ENCODE results near the gene CD3G. TPM values are rescaled to one million over a fixed set of nuclear protein-coding genes. Genes with fewer than 3 reads are reported as not detected.

The CD3G gene
- total RNA-seq, 6 donors from 2014 or later = 1.00 to 5.5 (median 1.9) TPM; not detected in 1

DNA sequence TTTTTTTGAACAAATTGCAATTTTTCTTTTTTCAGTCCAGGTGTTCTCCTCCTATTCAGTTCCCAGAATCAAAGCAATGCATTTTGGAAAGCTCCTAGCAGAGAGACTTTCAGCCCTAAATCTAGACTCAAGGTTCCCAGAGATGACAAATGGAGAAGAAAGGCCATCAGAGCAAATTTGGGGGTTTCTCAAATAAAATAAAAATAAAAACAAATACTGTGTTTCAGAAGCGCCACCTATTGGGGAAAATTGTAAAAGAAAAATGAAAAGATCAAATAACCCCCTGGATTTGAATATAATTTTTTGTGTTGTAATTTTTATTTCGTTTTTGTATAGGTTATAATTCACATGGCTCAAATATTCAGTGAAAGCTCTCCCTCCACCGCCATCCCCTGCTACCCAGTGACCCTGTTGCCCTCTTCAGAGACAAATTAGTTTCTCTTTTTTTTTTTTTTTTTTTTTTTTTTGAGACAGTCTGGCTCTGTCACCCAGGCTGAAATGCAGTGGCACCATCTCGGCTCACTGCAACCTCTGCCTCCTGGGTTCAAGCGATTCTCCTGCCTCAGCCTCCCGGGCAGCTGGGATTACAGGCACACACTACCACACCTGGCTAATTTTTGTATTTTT, 9.1 kb downstream of the CD3G start:
- 10 to 12% methylated on average over 6 of the region's 6 CpGs for WGBS, 2 donors
- DNase-seq = no peak
- Histone ChIP-seq H3K9me3 (no peaks in the 10 kb centered on the region), H3K36me3 (no peaks in the 10 kb centered on the region), H3K27ac (no peak overlapping the region), H3K4me3 (no peak overlapping the region), H3K4me1 (no peaks in the 10 kb centered on the region), H3K27me3 (no peaks in the 10 kb centered on the region)
- ATAC-seq (ENCODE audit: low FRiP score in 2 of 2) = no peak
- no peak for TF ChIP-seq POLR2A (IDR thresholded peaks at IDR 0.05)
- TF ChIP-seq CTCF (IDR thresholded peaks at IDR 0.05) = peak in 5 of 6 experiments; percentile 32 to 49 (median 37)

- DNase-seq (no peak), ATAC-seq (ENCODE audit: low FRiP score in 2 of 2) (no peak)
- TF ChIP-seq POLR2A (IDR thresholded peaks at IDR 0.05) (no peak), CTCF (IDR thresholded peaks at IDR 0.05) (no peak), POLR2AphosphoS5 (IDR thresholded peaks at IDR 0.05) (no peak), EP300 (IDR thresholded peaks at IDR 0.05) (no peak)
- H3K4me3 ChIP-seq = no peak overlapping the region
- WGBS, 2 donors = 50 to 86% methylated on average over 3 of the region's 3 CpGs
- H3K4me1 ChIP-seq = peaks cover 19 to 28% (median 21%) of the 10 kb centered on the region in 4 donors
- H3K9me3 ChIP-seq = no peaks in the 10 kb centered on the region
- H3K27me3 ChIP-seq = no peaks in the 10 kb centered on the region
- no peak overlapping the region for H3K27ac ChIP-seq
- no peaks in the 10 kb centered on the region for H3K36me3 ChIP-seq
Observed at GRCh38 chr11:118358071-118358470, 13.9 kb downstream of the CD3G start.

DNA sequence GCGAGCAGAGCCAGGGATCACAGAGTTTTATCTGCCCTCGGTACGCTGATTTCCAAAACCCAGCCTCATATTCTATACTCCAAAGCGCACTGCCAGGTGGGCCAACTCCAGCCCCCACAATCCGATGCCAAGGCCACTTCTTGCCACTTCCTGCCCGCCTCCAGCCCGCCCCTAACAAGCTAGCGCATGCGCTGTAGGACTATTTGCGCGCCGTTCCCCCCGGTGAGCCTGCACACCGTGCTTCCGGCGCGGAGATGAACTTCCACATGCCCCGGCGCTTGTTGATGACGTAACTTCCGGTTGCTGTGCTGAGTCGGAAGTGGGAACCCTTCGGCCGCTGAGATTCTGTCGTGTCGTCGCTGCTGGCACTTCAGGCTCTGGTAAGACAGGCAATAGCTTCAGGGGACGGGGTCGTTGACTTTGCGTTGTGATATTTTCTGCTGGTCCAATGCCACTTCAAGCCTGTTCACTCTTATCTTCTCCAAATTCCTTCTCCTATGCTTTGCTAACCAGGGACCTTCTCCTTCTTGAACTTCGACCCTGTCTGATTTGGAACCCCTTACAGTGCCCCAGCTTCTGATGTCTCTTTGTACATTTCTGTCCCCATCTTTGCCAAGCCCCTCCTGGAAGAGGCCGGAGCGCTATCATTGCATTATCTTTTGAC, 15.3 kb downstream of the CD3G start, which contains the start of gene UBE4A:
Gene UBE4A (plus strand): TSS at position 306 of the 664 bp plus-strand sequence. CDS start 5,481 bp downstream, outside the sequence.
- H3K36me3 ChIP-seq = no peaks in the 10 kb centered on the region
- peak within 1 kb of the TSS; percentile 69 to 95 (median 77) for H3K4me3 ChIP-seq
- peak within 1 kb of the TSS; percentile 71 to 81 (median 76) for H3K27ac ChIP-seq
- peaks cover 19 to 28% (median 21%) of the 10 kb centered on the region in 4 donors for H3K4me1 ChIP-seq
- ATAC-seq (ENCODE audit: low FRiP score in 2 of 2) = peak; percentile 94 to 98
- 5 to 7% methylated on average over 22 to 33 of the region's 33 CpGs for WGBS, 2 donors
- peak in 1 of 6 experiments; percentile 24 for TF ChIP-seq CTCF (IDR thresholded peaks at IDR 0.05)
- no peak for TF ChIP-seq EP300 (IDR thresholded peaks at IDR 0.05)
- TF ChIP-seq POLR2AphosphoS5 (IDR thresholded peaks at IDR 0.05) = peak; percentile 88 to 94
- peak; percentile 21 to 82 (median 60) for TF ChIP-seq POLR2A (IDR thresholded peaks at IDR 0.05)
- DNase-seq = peak; percentile 90 to 94
- no peaks in the 10 kb centered on the region for H3K27me3 ChIP-seq
- H3K9me3 ChIP-seq = no peaks in the 10 kb centered on the region

DNA sequence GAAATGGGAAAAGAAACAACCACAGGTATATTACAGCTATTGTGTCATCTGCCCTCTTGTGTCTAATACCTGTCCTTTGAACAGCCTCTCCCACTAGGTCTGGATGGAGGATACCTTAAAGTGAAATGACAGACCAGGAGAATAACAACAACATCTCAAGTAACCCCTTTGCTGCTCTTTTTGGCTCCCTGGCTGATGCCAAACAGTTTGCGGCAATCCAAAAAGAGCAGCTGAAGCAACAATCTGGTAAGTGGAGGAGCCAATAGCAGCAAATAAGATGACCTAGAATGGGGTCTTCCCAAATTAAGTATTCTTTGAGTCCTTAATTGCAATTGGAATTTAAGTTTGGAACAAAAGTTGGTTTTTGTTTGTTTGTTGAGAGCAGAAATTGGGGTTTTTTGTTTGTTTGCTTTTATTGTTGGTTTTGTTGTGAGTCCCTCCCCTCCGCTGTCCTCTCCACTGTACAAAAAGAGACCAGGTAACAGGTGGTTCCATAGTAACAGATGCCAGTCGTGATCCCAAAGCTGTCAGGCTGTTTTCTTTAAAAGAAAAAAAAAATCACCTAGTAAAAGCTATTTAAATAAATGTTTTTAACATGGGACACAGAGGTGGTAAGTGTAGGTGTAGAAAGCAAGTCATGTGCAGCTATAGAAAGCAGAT, 20.9 kb downstream of the CD3G start:
- no peak for ATAC-seq (ENCODE audit: low FRiP score in 2 of 2)
- 95 to 97% methylated on average over 3 of the region's 3 CpGs for WGBS, 2 donors
- TF ChIP-seq CTCF (IDR thresholded peaks at IDR 0.05) (no peak), POLR2AphosphoS5 (IDR thresholded peaks at IDR 0.05) (no peak), POLR2A (IDR thresholded peaks at IDR 0.05) (no peak), EP300 (IDR thresholded peaks at IDR 0.05) (no peak)

More for the DNA sequence above, 20.9 kb downstream of the CD3G start:
- DNase-seq = no peak
- H3K9me3 ChIP-seq = no peaks in the 10 kb centered on the region
- H3K36me3 ChIP-seq = peaks cover 19 to 54% (median 41%) of the 10 kb centered on the region in 4 donors
- H3K4me3 ChIP-seq = no peak overlapping the region
- H3K4me1 ChIP-seq = peaks cover 15 to 26% (median 19%) of the 10 kb centered on the region in 4 donors
- H3K27me3 ChIP-seq = no peaks in the 10 kb centered on the region
- H3K27ac ChIP-seq = no peak overlapping the region

All from upper lobe of left lung (tissue), 6 donors.